Non-pigmented ciliary epithelial cell (primary cell): ENCODE data around the gene EIF4A3.

Experiments
- DNase-seq: peaks from one replicate; pipeline ENCODE4 v3.0.0-alpha.2; 2010; ENCODE audit warnings: low read depth

The EIF4A3 gene

GRCh38 chr17:80111702-80112470 lies 35.0 kb downstream of the EIF4A3 start:
- DNase-seq = no peak

DNA sequence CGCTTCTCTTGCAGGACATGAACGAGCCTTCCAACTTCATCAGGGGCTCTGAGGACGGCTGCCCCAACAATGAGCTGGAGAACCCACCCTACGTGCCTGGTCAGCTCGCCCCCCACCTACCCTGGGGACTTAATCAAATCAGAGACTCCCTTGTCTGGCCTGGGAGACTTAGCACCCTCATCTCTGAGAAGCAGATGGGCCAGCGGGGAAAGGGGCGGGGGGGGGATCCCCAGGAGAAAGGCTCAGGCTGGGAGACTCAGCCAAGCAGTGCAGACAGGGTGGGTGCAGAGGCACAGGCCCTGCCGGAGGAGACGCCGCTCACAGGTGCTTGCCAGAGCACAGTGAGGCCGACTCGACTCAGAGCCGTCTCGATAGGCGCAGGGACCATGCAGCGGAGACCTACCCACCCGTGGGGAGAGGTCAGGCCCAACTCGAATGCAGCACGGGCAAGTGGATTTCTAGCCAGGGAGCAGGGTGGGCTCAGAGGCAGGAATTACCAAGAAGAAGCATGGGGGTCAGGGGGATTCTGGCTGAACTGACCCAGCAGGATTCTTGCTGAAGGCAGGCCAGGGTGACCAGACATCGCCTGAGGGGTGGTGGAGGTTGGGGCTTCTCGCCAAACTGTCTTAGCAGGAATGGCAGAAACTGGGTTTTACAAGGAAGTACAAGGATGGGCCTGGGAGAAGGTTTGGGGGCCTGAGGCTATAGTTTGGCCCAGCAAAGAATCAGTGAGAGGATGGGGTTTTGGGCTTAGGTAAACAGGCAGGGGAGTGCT lies 35.8 kb downstream of the EIF4A3 start:
- DNase-seq = no peak

DNA sequence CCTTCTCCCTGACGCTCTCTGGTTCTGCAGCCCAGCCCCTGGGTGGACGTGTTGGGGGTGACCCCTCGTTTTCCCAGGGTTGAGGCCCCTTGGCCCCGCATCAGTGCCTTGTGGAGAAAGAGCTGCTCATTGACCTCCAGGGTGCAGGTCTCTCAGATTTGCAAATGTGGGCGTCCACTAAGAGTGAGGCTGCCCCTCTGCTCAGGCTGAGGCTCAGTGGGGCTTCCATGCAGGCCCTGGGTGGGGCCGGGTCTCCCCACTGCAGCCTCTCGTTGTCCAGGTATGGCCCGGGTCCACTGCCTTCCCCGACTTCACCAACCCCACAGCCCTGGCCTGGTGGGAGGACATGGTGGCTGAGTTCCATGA lies 36.5 kb downstream of the EIF4A3 start:
- DNase-seq = no peak

DNA sequence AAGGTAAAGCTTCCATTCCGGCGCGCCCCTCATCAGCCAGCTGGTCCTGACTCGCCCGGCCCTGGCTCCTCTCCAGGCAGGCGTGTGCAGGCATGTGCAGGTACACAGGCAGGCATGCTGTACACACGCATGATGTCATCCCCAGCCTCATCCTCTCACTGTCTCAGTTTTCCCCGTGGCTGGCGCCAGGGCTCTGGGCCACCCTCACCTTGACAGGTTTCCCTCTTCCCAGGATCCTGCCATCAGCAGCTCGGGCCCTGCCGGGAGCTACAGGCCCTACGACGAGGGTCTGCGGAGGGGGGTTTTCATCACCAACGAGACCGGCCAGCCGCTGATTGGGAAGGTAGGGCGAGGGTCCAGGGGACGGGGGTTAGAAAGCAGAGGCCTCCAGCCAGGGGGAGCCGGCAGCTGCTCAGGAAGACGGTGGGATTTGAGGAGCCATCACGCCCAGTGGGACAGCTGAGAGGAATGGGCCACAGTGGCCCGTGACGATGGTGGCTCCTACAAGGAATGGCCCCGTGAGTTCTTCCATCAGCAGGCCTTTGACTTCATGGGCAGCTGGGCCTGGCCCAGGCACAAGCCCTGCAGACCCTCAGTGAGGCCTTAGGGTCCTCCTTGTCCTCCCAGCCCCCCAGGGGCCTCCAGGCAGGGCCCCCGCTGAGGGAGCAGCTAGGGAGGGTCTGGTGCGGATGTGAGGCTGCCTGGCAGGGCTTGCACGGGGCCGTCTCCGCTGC lies 37.0 kb downstream of the EIF4A3 start:
- no peak for DNase-seq

GRCh38 chr17:80109066-80109660 lies 37.8 kb downstream of the EIF4A3 start:
- no peak for DNase-seq

GRCh38 chr17:80108036-80108971 lies 38.6 kb downstream of the EIF4A3 start:
- DNase-seq = no peak

GRCh38 chr17:80107231-80108021 lies 39.5 kb downstream of the EIF4A3 start:
- DNase-seq = no peak

GRCh38 chr17:80106751-80107150 lies 40.2 kb downstream of the EIF4A3 start:
- DNase-seq = no peak

DNA sequence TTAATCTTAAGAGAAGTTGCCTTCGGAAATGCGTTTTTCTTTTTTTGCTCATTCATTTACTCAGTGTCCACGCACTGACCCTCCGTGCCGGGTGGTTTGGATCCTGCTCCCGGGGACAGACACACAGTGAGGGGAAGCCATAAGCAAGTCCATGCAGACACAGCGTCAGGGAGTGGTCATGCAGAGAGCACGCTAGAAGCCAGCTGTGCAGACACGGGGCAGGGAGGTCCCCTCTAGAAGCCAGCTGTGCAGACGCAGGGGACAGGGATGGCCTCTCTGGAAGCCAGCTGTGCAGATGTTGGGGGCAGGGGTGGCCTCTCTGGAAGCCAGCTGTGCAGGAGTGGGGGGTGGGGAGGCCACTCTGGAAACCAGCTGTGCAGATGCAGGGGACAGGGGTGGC lies 40.8 kb downstream of the EIF4A3 start:
- no peak for DNase-seq

DNA sequence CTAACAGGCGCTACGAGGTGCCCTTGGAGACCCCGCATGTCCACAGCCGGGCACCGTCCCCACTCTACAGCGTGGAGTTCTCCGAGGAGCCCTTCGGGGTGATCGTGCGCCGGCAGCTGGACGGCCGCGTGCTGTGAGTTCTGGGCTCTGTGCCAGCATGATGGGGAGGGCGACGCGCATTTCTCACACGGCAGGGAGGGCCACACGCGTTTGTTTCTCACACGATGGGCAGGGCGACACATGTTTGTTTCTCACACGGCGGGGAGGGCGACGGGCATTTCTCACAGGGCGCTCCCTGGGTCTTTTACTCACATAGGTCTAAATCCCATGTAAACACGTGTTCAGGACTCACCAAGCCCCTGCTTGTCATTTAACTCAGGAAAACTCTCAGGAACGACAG lies 41.2 kb downstream of the EIF4A3 start:
- DNase-seq = no peak

- DNase-seq = no peak
Measured at GRCh38 chr17:80104956-80105375, 42.0 kb downstream of the EIF4A3 start.

- no peak for DNase-seq
Measured at GRCh38 chr17:80104321-80104955, 42.5 kb downstream of the EIF4A3 start.

GRCh38 chr17:80103449-80104085 lies 43.4 kb downstream of the EIF4A3 start:
- no peak for DNase-seq

DNA sequence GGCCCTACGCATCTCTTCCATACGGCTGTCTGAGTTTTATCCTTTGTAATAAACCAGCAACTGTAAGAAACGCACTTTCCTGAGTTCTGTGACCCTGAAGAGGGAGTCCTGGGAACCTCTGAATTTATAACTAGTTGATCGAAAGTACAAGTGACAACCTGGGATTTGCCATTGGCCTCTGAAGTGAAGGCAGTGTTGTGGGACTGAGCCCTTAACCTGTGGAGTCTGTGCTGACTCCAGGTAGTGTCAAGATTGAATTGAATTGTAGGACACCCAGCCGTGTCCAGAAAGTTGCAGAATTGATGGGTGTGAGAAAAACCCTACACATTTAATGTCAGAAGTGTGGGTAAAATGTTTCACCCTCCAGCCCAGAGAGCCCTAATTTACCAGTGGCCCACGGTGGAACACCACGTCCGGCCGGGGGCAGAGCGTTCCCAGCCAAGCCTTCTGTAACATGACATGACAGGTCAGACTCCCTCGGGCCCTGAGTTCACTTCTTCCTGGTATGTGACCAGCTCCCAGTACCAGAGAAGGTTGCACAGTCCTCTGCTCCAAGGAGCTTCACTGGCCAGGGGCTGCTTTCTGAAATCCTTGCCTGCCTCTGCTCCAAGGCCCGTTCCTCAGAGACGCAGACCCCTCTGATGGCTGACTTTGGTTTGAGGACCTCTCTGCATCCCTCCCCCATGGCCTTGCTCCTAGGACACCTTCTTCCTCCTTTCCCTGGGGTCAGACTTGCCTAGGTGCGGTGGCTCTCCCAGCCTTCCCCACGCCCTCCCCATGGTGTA lies 44.1 kb downstream of the EIF4A3 start:
- no peak for DNase-seq

GRCh38 chr17:80101946-80102663 lies 44.8 kb downstream of the EIF4A3 start:
- DNase-seq = no peak

- DNase-seq = no peak
Measured at GRCh38 chr17:80101011-80101945, 45.6 kb downstream of the EIF4A3 start, which contains the start of gene GAA. Gene GAA (plus strand): TSS chr17:80101581. CDS start chr17:80104587, 3,006 bp downstream.

DNA sequence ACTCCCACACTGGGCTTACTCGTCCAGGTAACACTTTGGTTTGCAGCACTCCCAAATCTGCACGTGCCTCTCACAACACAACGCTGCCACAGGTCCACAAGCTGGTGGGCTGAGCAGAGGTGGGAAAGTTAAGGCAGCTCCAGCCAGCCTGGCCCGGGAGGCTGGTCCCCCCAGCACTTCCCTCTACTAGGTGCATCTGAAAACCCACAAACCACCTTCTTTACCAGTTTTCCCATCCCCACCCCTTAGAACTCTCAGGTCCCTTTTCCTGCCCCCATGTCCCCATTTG lies 46.9 kb downstream of the EIF4A3 start:
- DNase-seq = no peak
